IMR-90 (cell line): ENCODE data around the gene JMJD8. TPM values are rescaled to one million over a fixed set of nuclear protein-coding genes. Genes with fewer than 3 reads are reported as not detected.

Source experiments
- ATAC-seq: fragments of 200-7000 bp; cut with Tn5 transposase; 2 replicates; pipeline ENCODE4 v1.9.1; 2020; ENCODE audit warnings: low read depth, mild to moderate bottlenecking, moderate library complexity
- BruUV-seq: library from RNA; stranded (reverse); fragments of 400-500 nt; replicated peaks from 2 replicates; lab custom pipeline; 2021; lab: Mats Ljungman, UMichigan
- CTCF ChIA-PET: fragments of 300-600 bp; formaldehyde crosslinking; extraction: SDS; loops from one replicate; lab custom pipeline; 2021; ENCODE audit warnings: antibody characterized with exemption; lab: Yijun Ruan, JAX
- POLR2A ChIA-PET: fragments of 300-600 bp; sonication (Branson Sonifier 250); formaldehyde crosslinking; loops from one replicate; lab custom pipeline; 2022; ENCODE audit warnings: antibody characterized with exemption; ENCODE audit not compliant: unreplicated experiment; lab: Charles Lee
- DNase-seq: peaks from one replicate; pipeline ENCODE4 v3.0.0; 2013
- H2AFZ ChIP-seq: replicated peaks from 2 replicates; pipeline ENCODE3; 2013; ENCODE audit warnings: low read length, mild to moderate bottlenecking; ENCODE audit not compliant: poor library complexity
- H2AK5ac ChIP-seq: 2 replicates; pipeline ENCODE4 v1.6.1; 2013; ENCODE audit warnings: low read depth, low read length, inconsistent platforms
- H2AK9ac ChIP-seq: replicated peaks from 2 replicates; pipeline ENCODE3; 2013; ENCODE audit warnings: mild to moderate bottlenecking, low read depth, low read length, moderate library complexity; ENCODE audit not compliant: poor library complexity
- H2BK120ac ChIP-seq: 2 replicates; pipeline ENCODE4 v1.6.1; 2013; ENCODE audit warnings: low read depth, low read length, inconsistent platforms
- H2BK15ac ChIP-seq: 3 replicates; pipeline ENCODE4 v1.6.1; 2013; ENCODE audit warnings: low read depth, low read length, inconsistent platforms
- H2BK20ac ChIP-seq: 2 replicates; pipeline ENCODE4 v1.6.1; 2013; ENCODE audit warnings: low read depth, mild to moderate bottlenecking, inconsistent platforms, low read length, moderate library complexity
- H2BK5ac ChIP-seq: 2 replicates; pipeline ENCODE4 v1.6.1; 2013; ENCODE audit warnings: mild to moderate bottlenecking, low read depth, low read length, inconsistent platforms; ENCODE audit not compliant: poor library complexity, severe bottlenecking
- H3K14ac ChIP-seq: replicated peaks from 2 replicates; pipeline ENCODE4 v1.6.1; 2013; ENCODE audit warnings: low read depth, low read length, inconsistent platforms
- H3K18ac ChIP-seq: 2 replicates; pipeline ENCODE4 v1.6.1; 2013; ENCODE audit warnings: low read depth, low read length, control low read depth
- H3K23ac ChIP-seq: 2 replicates; pipeline ENCODE4 v1.6.1; 2013; ENCODE audit warnings: low read depth, low read length, inconsistent platforms
- H3K27ac ChIP-seq: 2 replicates; pipeline ENCODE4 v1.5.1; 2013; ENCODE audit warnings: mild to moderate bottlenecking, control low read depth, low read length; ENCODE audit not compliant: insufficient read depth
- H3K27me3 ChIP-seq: 2 replicates; pipeline ENCODE4 v1.6.1; 2013; ENCODE audit warnings: low read length; ENCODE audit not compliant: control insufficient read depth, insufficient read depth
- H3K36me3 ChIP-seq: 2 replicates; pipeline ENCODE4 v1.6.1; 2013; ENCODE audit warnings: low read length, mixed read lengths; ENCODE audit not compliant: control insufficient read depth, insufficient read depth
- H3K4ac ChIP-seq: 2 replicates; pipeline ENCODE4 v1.6.1; 2013; ENCODE audit warnings: low read depth, low read length, inconsistent platforms
- H3K4me1 ChIP-seq: 2 replicates; pipeline ENCODE4 v1.6.1; 2013; ENCODE audit warnings: low read length, mixed read lengths; ENCODE audit not compliant: control insufficient read depth, insufficient read depth
- H3K4me2 ChIP-seq: 2 replicates; pipeline ENCODE4 v1.6.1; 2013; ENCODE audit warnings: low read depth, mild to moderate bottlenecking, control low read depth, low read length, moderate library complexity
- H3K4me3 ChIP-seq: 2 replicates; pipeline ENCODE4 v1.5.1; 2013; ENCODE audit warnings: low read depth, mild to moderate bottlenecking, control low read depth, low read length, moderate library complexity; ENCODE audit not compliant: insufficient read depth
- H3K56ac ChIP-seq: 2 replicates; pipeline ENCODE4 v1.6.1; 2013; ENCODE audit warnings: low read length, inconsistent platforms; ENCODE audit not compliant: insufficient read depth; ENCODE audit errors: extremely low read depth
- H3K79me1 ChIP-seq, 2 experiments: 2 replicates each; pipeline ENCODE4 v1.6.1; 2013; ENCODE audit warnings: low read length in 2 of 2, inconsistent platforms in 1 of 2, low read depth in 1 of 2
- H3K9ac ChIP-seq: 2 replicates; pipeline ENCODE4 v1.6.1; 2013; ENCODE audit warnings: low read depth, low read length, control low read depth
- H3K9me1 ChIP-seq: 2 replicates; pipeline ENCODE4 v1.6.1; 2013; ENCODE audit warnings: low read length, inconsistent platforms; ENCODE audit not compliant: insufficient read depth
- H3K9me3 ChIP-seq: 2 replicates; pipeline ENCODE4 v1.6.1; 2013; ENCODE audit warnings: low read length; ENCODE audit not compliant: control insufficient read depth, insufficient read depth
- H4K20me1 ChIP-seq: 2 replicates; pipeline ENCODE4 v1.6.1; 2013; ENCODE audit warnings: low read length, inconsistent platforms; ENCODE audit not compliant: insufficient read depth
- H4K5ac ChIP-seq: 2 replicates; pipeline ENCODE4 v1.6.1; 2013; ENCODE audit warnings: mild to moderate bottlenecking, low read depth, low read length, control low read depth
- H4K8ac ChIP-seq, 2 experiments: 2 replicates each; pipeline ENCODE4 v1.6.1; 2013; ENCODE audit warnings: low read depth in 2 of 2, low read length in 2 of 2, control low read depth in 1 of 2, inconsistent platforms in 1 of 2
- H4K91ac ChIP-seq: 2 replicates; pipeline ENCODE4 v1.6.1; 2013; ENCODE audit warnings: low read depth, low read length, inconsistent platforms; ENCODE audit not compliant: insufficient read depth
- BHLHE40 ChIP-seq: fragments of 150-350 bp; IDR thresholded peaks from 2 replicates; pipeline ENCODE4 v1.6.1; 2016; ENCODE audit warnings: mild to moderate bottlenecking, low read depth, low read length
- CEBPB ChIP-seq: IDR thresholded peaks from 2 replicates; pipeline ENCODE4 v1.6.1; 2012; ENCODE audit warnings: low read depth, low read length, improper control_type of control experiment
- CHD1 ChIP-seq: IDR thresholded peaks from 2 replicates; pipeline ENCODE4 v1.6.1; 2012; ENCODE audit warnings: low read depth, low read length, improper control_type of control experiment
- CTCF ChIP-seq: conservative IDR thresholded peaks from 2 replicates; pipeline ENCODE4 v1.5.1; 2012; ENCODE audit warnings: mild to moderate bottlenecking, low read depth, low read length, improper control_type of control experiment
- ELK1 ChIP-seq: fragments of 150-350 bp; IDR thresholded peaks from 2 replicates; pipeline ENCODE4 v1.6.1; 2016; ENCODE audit warnings: low read depth, mild to moderate bottlenecking, low read length, moderate library complexity, borderline replicate concordance
- FOS ChIP-seq: fragments of 150-350 bp; IDR thresholded peaks from 2 replicates; pipeline ENCODE4 v1.6.1; 2016; ENCODE audit warnings: low read depth, low read length
- MAFK ChIP-seq: IDR thresholded peaks from 2 replicates; pipeline ENCODE4 v1.6.1; 2012; ENCODE audit warnings: low read depth, low read length, improper control_type of control experiment
- MAZ ChIP-seq: IDR thresholded peaks from 2 replicates; pipeline ENCODE4 v1.6.1; 2012; ENCODE audit warnings: low read depth, mild to moderate bottlenecking, low read length, improper control_type of control experiment, moderate library complexity, borderline replicate concordance
- MXI1 ChIP-seq: IDR thresholded peaks from 2 replicates; pipeline ENCODE4 v1.6.1; 2012; ENCODE audit warnings: low read depth, mild to moderate bottlenecking, low read length, moderate library complexity, borderline replicate concordance
- NFE2L2 ChIP-seq: fragments of 150-350 bp; IDR thresholded peaks from 2 replicates; pipeline ENCODE4 v1.6.1; 2016; ENCODE audit warnings: low read depth, mild to moderate bottlenecking, low read length
- POLR2A ChIP-seq: IDR thresholded peaks from 2 replicates; pipeline ENCODE4 v1.6.1; 2012; ENCODE audit warnings: mild to moderate bottlenecking, low read depth, low read length
- RAD21 ChIP-seq: IDR thresholded peaks from 2 replicates; pipeline ENCODE4 v1.6.1; 2012; ENCODE audit warnings: low read length, improper control_type of control experiment
- RCOR1 ChIP-seq: IDR thresholded peaks from 2 replicates; pipeline ENCODE4 v1.6.1; 2012; ENCODE audit warnings: mild to moderate bottlenecking, low read length, improper control_type of control experiment; ENCODE audit not compliant: insufficient replicate concordance
- RFX5 ChIP-seq: IDR thresholded peaks from 2 replicates; pipeline ENCODE4 v1.8.0; 2012; ENCODE audit warnings: low read depth, mild to moderate bottlenecking, low read length, moderate library complexity
- SMC3 ChIP-seq: fragments of 150-350 bp; IDR thresholded peaks from 2 replicates; pipeline ENCODE4 v1.6.1; 2016; ENCODE audit warnings: low read depth, mild to moderate bottlenecking, antibody characterized with exemption, low read length, moderate library complexity
- USF2 ChIP-seq: fragments of 150-350 bp; IDR thresholded peaks from 2 replicates; pipeline ENCODE4 v1.6.1; 2017; ENCODE audit warnings: mild to moderate bottlenecking, antibody characterized with exemption, low read length, low read depth
- WGBS, 2 experiments: methylation state at CpG; one replicate each; pipeline versions ENCODE4 v1.1.5 to v1.1.7; 2013; ENCODE audit warnings: missing lambda C conversion rate in 2 of 2; ENCODE audit not compliant: insufficient read length in 1 of 2; ENCODE audit errors: extremely low coverage in 2 of 2; 5-methylcytosine and 5-hydroxymethylcytosine counted together
- dilution Hi-C: fragments of 300-500 bp; cut with HindIII; formaldehyde crosslinking; loops from one replicate; pipeline ENCODE4 v1.14.3; 2018; ENCODE audit warnings: low sequenced_read_pairs; ENCODE audit not compliant: unreplicated experiment
- in situ Hi-C: fragments of 300-500 bp; cut with MboI; formaldehyde crosslinking; loops from 3 replicates; pipeline ENCODE4 v1.14.3; 2019; ENCODE audit warnings: low sequenced_read_pairs, inconsistent platforms, mixed read lengths
- intact Hi-C: fragments of 100-400 bp; cut with micrococcal nuclease; formaldehyde crosslinking; loops from 2 replicates; pipeline ENCODE4 v1.10.0; 2022
- polyA plus RNA-seq, 3 experiments: library from polyadenylated mRNA; depleted of rRNA; stranded (reverse); fragments of >200 nt; gene quantifications; 2 replicates each; pipeline ENCODE4 v1.2.3, GENCODE V29; 2012; ENCODE audit warnings: low replicate concordance in 1 of 3
- total RNA-seq: library from RNA; depleted of rRNA; stranded (reverse); fragments of >200 nt; gene quantifications from 2 replicates; pipeline ENCODE4 v1.2.3, GENCODE V29; 2012

The JMJD8 gene
- total and polyA plus RNA-seq, 2 of the 4 experiments (the other 2 are of a cell fraction): 17.7 to 62.5 TPM

GRCh38 chr16:680625-680945, 3.5 kb downstream of the JMJD8 start:
- Histone ChIP-seq H2BK15ac (no peak overlapping the region), H3K56ac (no peak overlapping the region), H3K18ac (no peak overlapping the region), H3K9me3 (no peaks in the 10 kb centered on the region), H3K9me1 (peaks cover 15% of the 10 kb centered on the region), H2AK9ac (peak overlapping the region; percentile 95), H3K23ac (peak overlapping the region; percentile 53; the same call in 1 of the 2 replicates), H3K4me2 (peak overlapping the region; percentile 98), H2BK5ac (peak overlapping the region; percentile 74), H4K8ac (peak overlapping the region; percentile 74 to 86; a peak in 2 of 4 replicates), H4K5ac (peak overlapping the region; percentile 54; the same call in 1 of the 2 replicates), H3K79me1 (peaks cover 9 to 40% of the 10 kb centered on the region in 2 experiments; a peak in 3 of 4 replicates), H3K27ac (peak overlapping the region; percentile 82), H3K9ac (peak overlapping the region; percentile 80), H3K36me3 (peaks cover 27% of the 10 kb centered on the region), H2AK5ac (no peak overlapping the region), H3K4me3 (peak overlapping the region; percentile 96), H2BK120ac (no peak overlapping the region), H3K4ac (peak overlapping the region; percentile 83; the same call in 1 of the 2 replicates), H3K14ac (peak overlapping the region; percentile 76), H4K91ac (no peak overlapping the region), H3K27me3 (no peaks in the 10 kb centered on the region), H3K4me1 (peaks cover 22% of the 10 kb centered on the region), H4K20me1 (peaks cover 34% of the 10 kb centered on the region), H2AFZ (peak overlapping the region; percentile 93), H2BK20ac (no peak overlapping the region)
- intact Hi-C loops (no loop called here), dilution Hi-C loops (no loop called here), in situ Hi-C loops (no loop called here)
- 1% methylated on average over 24 of the region's 38 CpGs; no CpG with 5 or more reads in 1 of the 2 experiments for WGBS, 2 experiments
- no peak for TF ChIP-seq MAZ
- TF ChIP-seq RFX5: no peak
- no peak for TF ChIP-seq RAD21
- TF ChIP-seq MAFK: no peak
- TF ChIP-seq RCOR1: no peak
- TF ChIP-seq CTCF: no peak
- TF ChIP-seq USF2: no peak
- no peak for TF ChIP-seq FOS
- TF ChIP-seq SMC3: no peak
- no peak for TF ChIP-seq NFE2L2
- no peak for TF ChIP-seq CHD1
- no peak for TF ChIP-seq BHLHE40
- TF ChIP-seq POLR2A: no peak
- TF ChIP-seq MXI1: no peak
- no peak for TF ChIP-seq ELK1
- TF ChIP-seq CEBPB: no peak
- no peak for DNase-seq
- ChIA-PET POLR2A (no interaction called here), CTCF (no interaction called here)
- BruUV-seq: no TSS peak
- peak; percentile 2 for ATAC-seq
